ENCODE results near the gene CTSZ. TPM values are rescaled to one million over a fixed set of nuclear protein-coding genes. Genes with fewer than 3 reads are reported as not detected.

The CTSZ gene
- total RNA-seq, 1 donor from 2014 or later = 109 TPM

GRCh38 chr20:58997141-58997770 is 9.8 kb downstream of the CTSZ start:
- TF ChIP-seq CTCF (IDR thresholded peaks at IDR 0.05; ENCODE audit: insufficient read depth, low read length, poor library complexity, severe bottlenecking) = no peak
- Histone ChIP-seq H3K36me3 (ENCODE audit: control insufficient read depth, insufficient read depth, low read length) (peaks cover 4% of the 10 kb centered on the region), H3K4me3 (ENCODE audit: low read depth, low read length) (no peak overlapping the region), H3K27me3 (ENCODE audit: control insufficient read depth, insufficient read depth, low read length) (no peaks in the 10 kb centered on the region)
- DNase-seq (ENCODE audit: low read depth) = no peak

- peaks cover 4% of the 10 kb centered on the region for H3K36me3 ChIP-seq (ENCODE audit: control insufficient read depth, insufficient read depth, low read length)
- TF ChIP-seq CTCF (IDR thresholded peaks at IDR 0.05; ENCODE audit: insufficient read depth, low read length, poor library complexity, severe bottlenecking) = no peak
- no peak overlapping the region for H3K4me3 ChIP-seq (ENCODE audit: low read depth, low read length)
- DNase-seq (ENCODE audit: low read depth) = no peak
- no peaks in the 10 kb centered on the region for H3K27me3 ChIP-seq (ENCODE audit: control insufficient read depth, insufficient read depth, low read length)
Observed at GRCh38 chr20:58996226-58996611, 10.8 kb downstream of the CTSZ start.

- no peak for TF ChIP-seq CTCF (IDR thresholded peaks at IDR 0.05; ENCODE audit: insufficient read depth, low read length, poor library complexity, severe bottlenecking)
- peaks cover 4% of the 10 kb centered on the region for H3K36me3 ChIP-seq (ENCODE audit: control insufficient read depth, insufficient read depth, low read length)
- DNase-seq (ENCODE audit: low read depth) = peak; percentile 54
Observed at GRCh38 chr20:58995461-58996225, 11.4 kb downstream of the CTSZ start.

GRCh38 chr20:58994390-58995159 is 12.5 kb downstream of the CTSZ start:
- no peak for DNase-seq (ENCODE audit: low read depth)
- no peak for TF ChIP-seq CTCF (IDR thresholded peaks at IDR 0.05; ENCODE audit: insufficient read depth, low read length, poor library complexity, severe bottlenecking)
- peaks cover 4% of the 10 kb centered on the region for H3K36me3 ChIP-seq (ENCODE audit: control insufficient read depth, insufficient read depth, low read length)
- H3K27me3 ChIP-seq (ENCODE audit: control insufficient read depth, insufficient read depth, low read length) = no peaks in the 10 kb centered on the region
- no peak overlapping the region for H3K4me3 ChIP-seq (ENCODE audit: low read depth, low read length)

More at GRCh38 chr20:58995461-58996225, 11.4 kb downstream of the CTSZ start:
- Histone ChIP-seq H3K27me3 (ENCODE audit: control insufficient read depth, insufficient read depth, low read length) (no peaks in the 10 kb centered on the region), H3K4me3 (ENCODE audit: low read depth, low read length) (no peak overlapping the region)

- DNase-seq (ENCODE audit: low read depth) = no peak
- Histone ChIP-seq H3K27me3 (ENCODE audit: control insufficient read depth, insufficient read depth, low read length) (no peaks in the 10 kb centered on the region), H3K36me3 (ENCODE audit: control insufficient read depth, insufficient read depth, low read length) (peaks cover 4% of the 10 kb centered on the region), H3K4me3 (ENCODE audit: low read depth, low read length) (no peak overlapping the region)
- no peak for TF ChIP-seq CTCF (IDR thresholded peaks at IDR 0.05; ENCODE audit: insufficient read depth, low read length, poor library complexity, severe bottlenecking)
Observed at GRCh38 chr20:58993332-58994248, 13.5 kb downstream of the CTSZ start.
